Measurements from ENCODE around the gene ALG12. TPM values are rescaled to one million over a fixed set of nuclear protein-coding genes. Genes with fewer than 3 reads are reported as not detected.

Gene ALG12
- total and polyA plus RNA-seq, 2 of the 13 experiments (the other 11 are each of a cell fraction or from before 2014, with no cell fraction given), result 7.8 to 15.8 TPM

DNA sequence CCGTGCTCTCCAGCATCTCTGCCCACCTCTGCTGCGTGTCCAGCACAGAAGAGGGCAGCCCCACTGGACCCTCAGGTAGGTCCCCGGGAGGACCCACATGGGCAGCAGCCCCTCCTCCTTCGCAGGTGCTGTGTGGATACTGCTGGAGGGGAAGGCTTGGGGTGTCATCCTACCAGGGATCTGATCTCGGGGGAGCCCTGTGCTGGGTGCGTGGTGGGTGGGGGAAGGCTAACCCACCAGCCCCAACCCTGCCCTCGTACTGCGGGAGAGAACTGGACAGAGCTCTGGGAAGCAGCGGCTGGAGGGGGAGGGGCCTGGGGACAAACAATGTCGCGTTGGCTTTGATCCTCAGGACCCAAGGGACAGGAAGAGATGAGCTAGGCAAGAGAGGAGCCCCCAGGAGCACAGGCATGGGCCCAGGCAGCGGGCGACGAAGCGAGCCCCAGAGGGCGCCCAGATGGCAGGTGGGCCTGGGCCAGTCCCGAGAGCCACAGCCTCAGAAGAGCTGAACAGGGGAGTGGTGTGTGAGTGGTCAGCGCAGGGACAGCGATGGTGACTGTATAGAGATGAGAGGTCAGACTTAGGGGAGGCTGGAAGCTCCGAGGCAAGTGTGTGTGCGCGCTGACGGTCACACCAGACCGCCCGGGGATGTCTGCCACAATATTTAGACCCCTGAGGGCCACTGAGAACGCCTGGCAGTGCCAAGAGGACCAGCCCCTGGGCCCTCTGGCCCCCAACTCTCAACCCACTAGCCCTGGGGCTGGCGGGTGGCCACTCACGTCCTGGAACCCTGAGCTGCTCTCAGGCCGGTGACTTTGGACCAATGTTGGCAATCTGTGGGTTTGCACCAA lies 40.9 kb upstream of the ALG12 start:
- Histone ChIP-seq H3K9me3 (ENCODE audit: low read length) (no peaks in the 10 kb centered on the region), H2AFZ (ENCODE audit: low read length) (no peak overlapping the region), H3K4me2 (ENCODE audit: low read depth, low read length) (peak overlapping the region; percentile 99), H3K27ac (ENCODE audit: extremely low read length, insufficient read depth, low read length) (peak overlapping the region; percentile 87), H4K20me1 (ENCODE audit: insufficient read depth, low read length) (peaks cover 26% of the 10 kb centered on the region), H3K79me2 (ENCODE audit: insufficient read depth, low read length) (peaks cover 36% of the 10 kb centered on the region), H3K4me1 (ENCODE audit: insufficient read depth, low read length) (peaks cover 75% of the 10 kb centered on the region), H3K4me3 (replicated peaks in 1 of 3; ENCODE audit: insufficient read depth in 1 of 3, low read depth in 2 of 3, low read length in 3 of 3) (peak overlapping the region; percentile 52 to 83 (median 71)), H3K27me3 (ENCODE audit: control insufficient read depth in 1 of 2, insufficient read depth in 2 of 2, low read length in 2 of 2) (no peaks in the 10 kb centered on the region; a peak in 1 of 5 replicates), H3K9ac (ENCODE audit: insufficient read depth, low read depth, low read length) (peak overlapping the region; percentile 93), H3K36me3 (replicated peaks in 1 of 2; ENCODE audit: control insufficient read depth in 1 of 2, insufficient read depth in 2 of 2, low read length in 2 of 2) (peaks cover 8 to 22% of the 10 kb centered on the region in 2 experiments)
- ChIA-PET CTCF (ENCODE audit: low intra/inter-chr PET ratio, low total read pairs) (interaction anchor here (1.9 kb wide), 1 partner anchor 28 kb away, joined by 4 read pairs; no protein-coding TSS in a partner anchor), POLR2A (interaction anchor here (1.1 to 18.6 kb wide), 6 partner anchors 5 to 28 kb away, joined by 3 to 722 read pairs (median 47); partner anchors contain the start of gene PIM3)
- intact Hi-C loops (cut with micrococcal nuclease; ENCODE audit: unreplicated experiment) (no loop called here), in situ Hi-C loops (cut with HindIII; ENCODE audit: extremely low pct_ligation_motif_present, low pct_unique_long_range_greater_than_20kb) (no loop called here)
- 4% methylated on average over 16 of the region's 29 CpGs for WGBS (ENCODE audit: low lambda C conversion rate)
- no TSS peak for BruUV-seq (replicated peaks)
- DNase-seq (ENCODE audit: low spot score) (peak; percentile 85), ATAC-seq (peak; percentile 52), FAIRE-seq (peak; percentile 65)
- TF ChIP-seq, protein P1, sequence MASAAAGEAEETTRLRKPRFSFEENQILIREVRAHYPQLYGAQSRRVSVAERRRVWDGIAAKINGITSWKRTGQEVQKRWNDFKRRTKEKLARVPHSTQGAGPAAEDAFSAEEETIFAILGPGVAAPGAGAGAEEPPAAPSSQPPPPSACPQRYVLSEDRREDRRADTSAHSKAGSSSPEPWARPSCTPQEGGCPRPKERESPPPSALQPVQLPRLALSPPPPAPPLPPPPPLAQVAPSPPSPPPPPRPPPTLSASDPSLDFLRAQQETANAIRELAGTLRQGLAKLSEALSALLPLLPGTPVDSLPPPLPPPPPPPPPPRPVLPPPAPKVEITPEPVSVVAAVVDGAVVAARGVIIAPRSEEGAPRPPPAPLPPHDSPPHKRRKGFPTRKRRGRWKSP (CRISPR knock-in tag; IDR thresholded peaks at IDR 0.05), result peak; percentile 74; the same call in 1 of the 2 replicates
- no peak for TF ChIP-seq KDM5B (CRISPR knock-in tag; IDR thresholded peaks at IDR 0.05; ENCODE audit: borderline replicate concordance)
- TF ChIP-seq, protein P2, sequence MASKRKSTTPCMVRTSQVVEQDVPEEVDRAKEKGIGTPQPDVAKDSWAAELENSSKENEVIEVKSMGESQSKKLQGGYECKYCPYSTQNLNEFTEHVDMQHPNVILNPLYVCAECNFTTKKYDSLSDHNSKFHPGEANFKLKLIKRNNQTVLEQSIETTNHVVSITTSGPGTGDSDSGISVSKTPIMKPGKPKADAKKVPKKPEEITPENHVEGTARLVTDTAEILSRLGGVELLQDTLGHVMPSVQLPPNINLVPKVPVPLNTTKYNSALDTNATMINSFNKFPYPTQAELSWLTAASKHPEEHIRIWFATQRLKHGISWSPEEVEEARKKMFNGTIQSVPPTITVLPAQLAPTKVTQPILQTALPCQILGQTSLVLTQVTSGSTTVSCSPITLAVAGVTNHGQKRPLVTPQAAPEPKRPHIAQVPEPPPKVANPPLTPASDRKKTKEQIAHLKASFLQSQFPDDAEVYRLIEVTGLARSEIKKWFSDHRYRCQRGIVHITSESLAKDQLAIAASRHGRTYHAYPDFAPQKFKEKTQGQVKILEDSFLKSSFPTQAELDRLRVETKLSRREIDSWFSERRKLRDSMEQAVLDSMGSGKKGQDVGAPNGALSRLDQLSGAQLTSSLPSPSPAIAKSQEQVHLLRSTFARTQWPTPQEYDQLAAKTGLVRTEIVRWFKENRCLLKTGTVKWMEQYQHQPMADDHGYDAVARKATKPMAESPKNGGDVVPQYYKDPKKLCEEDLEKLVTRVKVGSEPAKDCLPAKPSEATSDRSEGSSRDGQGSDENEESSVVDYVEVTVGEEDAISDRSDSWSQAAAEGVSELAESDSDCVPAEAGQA (IDR thresholded peaks at IDR 0.05; ENCODE audit: low read depth), result no peak
- TF ChIP-seq, protein P2 (CRISPR knock-in tag; IDR thresholded peaks at IDR 0.05; ENCODE audit: borderline replicate concordance), result no peak
- TF ChIP-seq, protein P3, sequence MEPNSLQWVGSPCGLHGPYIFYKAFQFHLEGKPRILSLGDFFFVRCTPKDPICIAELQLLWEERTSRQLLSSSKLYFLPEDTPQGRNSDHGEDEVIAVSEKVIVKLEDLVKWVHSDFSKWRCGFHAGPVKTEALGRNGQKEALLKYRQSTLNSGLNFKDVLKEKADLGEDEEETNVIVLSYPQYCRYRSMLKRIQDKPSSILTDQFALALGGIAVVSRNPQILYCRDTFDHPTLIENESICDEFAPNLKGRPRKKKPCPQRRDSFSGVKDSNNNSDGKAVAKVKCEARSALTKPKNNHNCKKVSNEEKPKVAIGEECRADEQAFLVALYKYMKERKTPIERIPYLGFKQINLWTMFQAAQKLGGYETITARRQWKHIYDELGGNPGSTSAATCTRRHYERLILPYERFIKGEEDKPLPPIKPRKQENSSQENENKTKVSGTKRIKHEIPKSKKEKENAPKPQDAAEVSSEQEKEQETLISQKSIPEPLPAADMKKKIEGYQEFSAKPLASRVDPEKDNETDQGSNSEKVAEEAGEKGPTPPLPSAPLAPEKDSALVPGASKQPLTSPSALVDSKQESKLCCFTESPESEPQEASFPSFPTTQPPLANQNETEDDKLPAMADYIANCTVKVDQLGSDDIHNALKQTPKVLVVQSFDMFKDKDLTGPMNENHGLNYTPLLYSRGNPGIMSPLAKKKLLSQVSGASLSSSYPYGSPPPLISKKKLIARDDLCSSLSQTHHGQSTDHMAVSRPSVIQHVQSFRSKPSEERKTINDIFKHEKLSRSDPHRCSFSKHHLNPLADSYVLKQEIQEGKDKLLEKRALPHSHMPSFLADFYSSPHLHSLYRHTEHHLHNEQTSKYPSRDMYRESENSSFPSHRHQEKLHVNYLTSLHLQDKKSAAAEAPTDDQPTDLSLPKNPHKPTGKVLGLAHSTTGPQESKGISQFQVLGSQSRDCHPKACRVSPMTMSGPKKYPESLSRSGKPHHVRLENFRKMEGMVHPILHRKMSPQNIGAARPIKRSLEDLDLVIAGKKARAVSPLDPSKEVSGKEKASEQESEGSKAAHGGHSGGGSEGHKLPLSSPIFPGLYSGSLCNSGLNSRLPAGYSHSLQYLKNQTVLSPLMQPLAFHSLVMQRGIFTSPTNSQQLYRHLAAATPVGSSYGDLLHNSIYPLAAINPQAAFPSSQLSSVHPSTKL (CRISPR knock-in tag; IDR thresholded peaks at IDR 0.05), result 0 out of 2 replicates have a peak, but pooled peaks have one; percentile 18
- TF ChIP-seq ZNF510 (CRISPR knock-in tag; IDR thresholded peaks at IDR 0.05; ENCODE audit: low read depth), result no peak
- TF ChIP-seq, protein P4, sequence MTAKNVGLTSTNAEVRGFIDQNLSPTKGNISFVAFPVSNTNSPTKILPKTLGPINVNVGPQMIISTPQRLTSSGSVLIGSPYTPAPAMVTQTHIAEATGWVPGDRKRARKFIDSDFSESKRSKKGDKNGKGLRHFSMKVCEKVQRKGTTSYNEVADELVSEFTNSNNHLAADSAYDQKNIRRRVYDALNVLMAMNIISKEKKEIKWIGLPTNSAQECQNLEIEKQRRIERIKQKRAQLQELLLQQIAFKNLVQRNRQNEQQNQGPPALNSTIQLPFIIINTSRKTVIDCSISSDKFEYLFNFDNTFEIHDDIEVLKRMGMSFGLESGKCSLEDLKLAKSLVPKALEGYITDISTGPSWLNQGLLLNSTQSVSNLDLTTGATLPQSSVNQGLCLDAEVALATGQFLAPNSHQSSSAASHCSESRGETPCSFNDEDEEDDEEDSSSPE (CRISPR knock-in tag; IDR thresholded peaks at IDR 0.05), result peak; percentile 37; the same call in 1 of the 2 replicates
